CD4-positive, alpha-beta T cell treated with Interleukin-12 subunit alpha and Interleukin-12 subunit beta, for 1 hour (primary cell): ENCODE results near the gene P2RY14.
"Not testable (repeated sequence)": the region's sequence is repeated elsewhere in the genome, so short reads cannot be mapped to it uniquely, and the experiment has no call there.

Experiments
- DNase-seq: peaks from one replicate; pipeline ENCODE4 v3.0.0-alpha.2; 2020

The P2RY14 gene

GRCh38 chr3:151256749-151257148, 21.6 kb downstream of the P2RY14 start:
- no peak for DNase-seq

GRCh38 chr3:151248772-151249337, 29.5 kb downstream of the P2RY14 start:
- no peak for DNase-seq

DNA sequence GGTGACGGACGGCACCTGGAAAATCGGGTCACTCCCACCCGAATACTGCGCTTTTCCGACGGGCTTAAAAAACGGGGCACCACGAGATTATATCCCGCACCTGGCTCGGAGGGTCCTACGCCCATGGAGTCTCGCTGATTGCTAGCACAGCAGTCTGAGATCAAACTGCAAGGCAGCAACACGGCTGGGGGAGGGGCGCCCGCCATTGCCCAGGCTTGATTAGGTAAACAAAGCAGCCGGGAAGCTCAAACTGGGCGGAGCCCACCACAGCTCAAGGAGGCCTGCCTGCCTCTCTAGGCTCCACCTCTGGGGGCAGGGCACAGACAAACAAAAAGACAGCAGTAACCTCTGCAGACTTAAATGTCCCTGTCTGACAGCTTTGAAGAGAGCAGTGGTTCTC, 36.3 kb downstream of the P2RY14 start:
- DNase-seq = not testable (repeated sequence)

DNA sequence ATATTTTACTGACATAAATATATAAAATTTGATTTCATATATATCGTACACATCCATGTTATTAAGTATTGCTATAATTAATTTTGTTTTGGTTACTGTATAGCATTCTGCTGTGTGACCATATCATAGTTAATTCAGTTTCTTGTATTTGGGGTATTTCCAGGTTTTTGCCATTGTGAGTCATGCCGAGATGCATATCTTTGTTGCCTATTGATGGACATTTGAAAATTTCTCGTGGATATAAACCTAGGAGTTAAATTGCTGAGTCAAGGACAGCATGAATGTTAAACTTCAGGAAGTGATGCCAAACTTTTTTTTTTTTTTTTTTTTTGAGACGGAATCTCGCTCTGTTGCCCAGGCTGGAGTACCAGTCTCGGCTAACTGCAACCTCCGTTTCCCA, 41.6 kb downstream of the P2RY14 start:
- DNase-seq = no peak

DNA sequence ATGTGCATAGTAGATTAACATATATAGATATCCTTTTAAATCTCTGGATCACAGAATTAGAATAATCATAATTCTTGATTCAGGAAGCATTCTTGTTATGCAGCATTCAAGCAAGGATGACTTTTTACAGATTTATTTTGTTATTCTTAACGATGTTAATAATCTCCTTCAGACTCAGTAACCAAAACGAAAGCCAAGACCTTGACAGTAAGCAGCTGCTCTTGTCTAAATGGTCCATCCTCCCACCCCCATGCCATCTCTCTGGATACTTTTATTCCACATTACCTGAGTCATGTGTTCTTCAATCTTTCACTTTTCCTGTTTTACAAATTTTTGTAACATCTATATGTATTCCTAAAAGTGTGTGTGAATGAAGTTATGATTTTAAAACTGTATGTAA, 42.0 kb downstream of the P2RY14 start:
- no peak for DNase-seq

- DNase-seq = no peak
Observed at GRCh38 chr3:151234825-151235224, 43.5 kb downstream of the P2RY14 start.

- no peak for DNase-seq
Observed at GRCh38 chr3:151232991-151233390, 45.4 kb downstream of the P2RY14 start.

DNA sequence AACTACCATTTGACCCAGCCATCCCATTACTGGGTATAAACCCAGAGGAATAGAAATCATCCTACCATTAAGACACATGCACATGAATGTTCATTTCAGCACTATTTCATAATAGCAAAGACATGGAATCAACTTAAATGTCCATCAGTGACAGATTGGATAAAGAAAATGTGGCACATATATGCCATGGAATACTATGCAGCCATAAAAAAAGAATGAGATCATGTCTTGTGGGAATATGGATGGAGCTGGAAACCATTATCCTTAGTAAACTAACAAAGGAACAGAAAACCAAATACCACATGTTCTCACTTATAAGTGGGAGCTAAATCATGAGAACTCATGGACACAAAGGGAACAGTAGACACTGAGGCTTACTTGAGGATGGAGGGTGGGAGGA, 45.9 kb downstream of the P2RY14 start:
- not testable (repeated sequence) for DNase-seq

DNA sequence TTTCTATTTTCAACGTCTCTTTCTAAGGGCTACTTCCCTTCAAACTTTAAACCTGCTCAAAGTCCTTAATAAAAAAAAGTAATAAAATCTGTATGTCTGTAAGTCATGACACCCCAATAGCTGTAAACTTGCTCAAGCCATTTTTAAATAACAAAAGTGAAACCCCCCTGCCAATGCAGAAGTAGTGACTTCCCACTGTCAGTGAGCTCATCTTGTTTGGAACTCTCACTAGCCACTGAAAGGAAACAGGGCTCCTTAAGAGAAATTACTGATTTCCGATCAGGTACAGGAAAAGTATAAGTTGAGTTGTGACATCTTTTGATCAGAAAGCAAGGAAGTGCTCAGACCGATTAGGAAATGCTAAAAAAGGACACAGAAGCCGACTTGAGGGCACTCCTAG, 47.7 kb downstream of the P2RY14 start:
- DNase-seq = peak; percentile 16

DNA sequence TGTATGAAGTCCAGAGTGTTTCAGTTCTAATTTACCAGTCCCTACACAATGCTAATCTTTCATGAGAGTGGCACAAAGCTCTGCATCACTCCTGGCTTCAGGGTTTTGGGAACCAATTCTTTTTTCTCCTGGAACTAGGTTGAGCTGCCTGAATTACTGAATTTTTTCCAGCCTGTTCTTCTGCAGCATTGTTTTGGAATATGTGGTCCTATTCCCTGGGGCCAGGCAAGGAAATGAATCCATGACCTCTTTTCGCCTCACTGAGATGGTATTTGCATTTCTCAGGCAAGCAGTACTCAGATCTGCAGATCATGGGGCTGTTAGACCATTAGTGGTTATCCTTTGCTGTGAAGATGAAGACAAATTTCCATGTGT, 49.7 kb downstream of the P2RY14 start:
- no peak for DNase-seq

DNA sequence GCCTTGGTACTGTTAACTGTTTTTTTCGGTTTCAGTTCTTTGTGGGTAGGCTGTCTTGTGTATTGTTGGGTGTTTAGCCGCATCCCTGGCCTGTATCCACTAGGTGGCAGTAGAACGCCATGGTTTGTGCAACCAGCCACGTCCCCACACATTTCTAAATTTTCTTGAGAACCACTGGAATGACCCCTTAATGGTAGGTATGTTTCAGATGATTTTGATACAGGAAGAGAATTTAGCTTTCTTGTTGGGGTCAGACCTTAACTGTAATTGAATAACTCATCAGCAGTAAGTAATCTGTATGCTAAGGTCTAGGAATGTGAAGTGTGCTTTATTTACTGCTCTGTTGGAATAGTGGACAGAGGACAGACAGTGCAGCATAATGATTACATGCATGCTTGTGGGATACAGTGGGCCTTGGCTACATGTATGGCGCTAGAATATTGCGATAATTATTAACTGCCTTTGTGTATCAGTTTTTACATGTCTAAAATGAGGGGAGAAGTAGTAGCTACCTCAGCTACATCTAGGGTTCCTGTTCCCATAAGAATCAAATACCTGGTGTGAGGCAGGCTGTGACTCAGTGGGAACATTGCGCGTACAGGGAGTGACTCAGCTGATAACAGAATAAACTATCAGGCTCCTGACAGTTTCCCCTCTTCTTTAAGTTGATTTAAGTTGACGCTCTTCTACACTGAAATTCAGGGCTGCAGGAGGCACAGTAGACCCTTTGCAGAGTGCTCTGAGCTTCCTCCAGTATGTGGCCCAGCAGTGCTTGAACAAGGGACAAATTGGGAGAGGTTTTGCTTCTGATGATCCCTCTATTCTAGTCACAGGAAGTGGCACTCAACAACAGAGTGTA, 50.3 kb downstream of the P2RY14 start:
- DNase-seq = peak; percentile 84

- DNase-seq = no peak
Observed at GRCh38 chr3:151227266-151227806, 51.0 kb downstream of the P2RY14 start.

- DNase-seq = no peak
Observed at GRCh38 chr3:151226825-151227224, 51.5 kb downstream of the P2RY14 start.

- DNase-seq = no peak
Observed at GRCh38 chr3:151226088-151226563, 52.2 kb downstream of the P2RY14 start.

DNA sequence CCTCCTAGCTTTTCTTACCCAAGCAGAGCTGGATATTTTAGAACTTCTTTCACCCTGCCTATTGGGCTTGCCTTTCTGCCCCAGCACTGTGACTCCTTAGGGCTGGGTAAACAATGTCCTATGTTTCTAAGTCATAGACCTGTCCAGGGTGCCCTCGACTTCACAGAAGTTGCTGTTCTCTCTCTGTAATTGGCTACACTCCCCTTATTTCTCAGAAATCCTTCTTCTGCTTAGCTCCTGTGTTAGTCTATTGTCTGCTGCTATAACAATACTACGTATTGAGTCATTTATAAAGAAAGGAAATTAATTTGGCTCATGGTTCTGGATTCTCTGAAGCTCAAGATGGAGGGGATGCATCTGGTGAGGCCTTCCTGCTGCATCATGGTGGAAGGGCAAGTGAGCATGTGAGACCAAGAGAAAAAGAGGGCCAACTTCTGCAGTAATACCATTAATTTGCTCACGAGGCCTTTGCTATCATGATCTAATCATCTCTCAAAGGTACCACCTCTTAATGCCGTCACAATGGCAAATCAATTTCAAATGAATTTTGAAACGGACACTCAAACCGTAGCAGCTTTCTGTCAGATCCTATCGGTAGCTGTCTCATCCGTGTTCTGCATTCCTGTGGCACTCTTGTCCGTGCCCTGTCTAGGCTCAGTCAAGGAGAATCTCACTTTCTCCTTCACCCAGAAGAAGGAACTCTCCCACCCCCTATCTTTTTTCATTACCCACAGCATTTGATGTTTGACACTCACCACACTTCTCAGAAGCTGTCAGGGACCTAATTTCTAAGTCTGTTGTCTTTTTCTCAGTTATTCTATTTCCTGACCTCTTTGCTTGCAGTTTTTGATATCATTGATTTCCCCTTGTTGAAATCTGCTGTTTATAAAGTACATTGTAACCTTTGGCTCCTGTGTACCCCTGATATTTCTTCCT, 53.0 kb downstream of the P2RY14 start:
- DNase-seq = no peak

GRCh38 chr3:151224268-151224866, 54.0 kb downstream of the P2RY14 start:
- DNase-seq = no peak

- DNase-seq = no peak
Observed at GRCh38 chr3:151219056-151219455, 59.3 kb downstream of the P2RY14 start.

GRCh38 chr3:151218136-151218535, 60.2 kb downstream of the P2RY14 start:
- DNase-seq = no peak

DNA sequence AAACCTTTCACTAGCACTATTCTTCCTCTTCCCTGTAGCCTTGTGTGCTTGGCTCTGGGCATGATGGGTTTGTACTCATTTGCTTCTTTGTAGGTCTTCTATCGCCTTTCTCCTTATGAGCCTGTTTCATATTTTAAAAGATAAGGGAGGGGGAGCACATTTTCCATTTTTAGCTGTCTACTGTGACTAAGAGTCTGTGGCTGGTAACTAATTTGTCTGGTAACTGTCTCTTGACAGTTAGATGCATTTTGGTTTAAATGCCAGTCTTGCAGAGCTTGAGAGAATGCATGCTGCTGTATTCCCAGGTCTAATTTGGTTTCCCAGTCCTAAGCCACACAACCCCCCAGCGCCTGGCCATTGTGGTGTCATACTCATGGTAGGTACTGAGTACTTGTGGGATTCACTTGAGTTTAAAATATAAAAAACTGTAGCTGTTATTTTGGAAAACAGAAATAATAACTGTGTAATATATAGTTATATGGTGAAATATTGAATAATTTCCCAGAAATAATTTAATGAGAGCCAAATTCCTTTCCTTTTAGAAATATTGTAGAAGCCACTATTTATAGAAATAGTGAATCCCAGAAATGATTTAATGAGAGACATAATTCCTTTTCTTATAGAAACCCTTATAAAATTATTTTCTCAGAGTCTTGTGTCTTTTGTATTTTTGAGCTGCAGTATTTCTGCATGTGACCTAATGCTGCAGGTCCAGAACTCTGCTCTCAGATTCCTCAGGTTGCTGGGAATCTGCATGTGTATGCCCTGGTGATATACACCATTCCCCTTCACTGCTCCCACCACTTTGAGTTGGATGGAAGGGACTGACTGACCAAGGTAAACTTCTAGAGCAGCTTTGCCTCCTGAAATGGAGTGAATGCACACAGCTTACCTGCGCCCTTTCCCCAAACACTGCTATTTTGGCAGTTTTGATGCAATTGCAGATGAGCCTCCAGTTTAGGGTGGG, 61.4 kb downstream of the P2RY14 start:
- DNase-seq = no peak

GRCh38 chr3:151214459-151214858, 63.9 kb downstream of the P2RY14 start:
- DNase-seq = no peak

GRCh38 chr3:151213881-151214280, 64.5 kb downstream of the P2RY14 start:
- DNase-seq = no peak
